HG03469 (cell line): ENCODE data around the gene AKT1S1.
"Not testable (repeated sequence)": the region's sequence is repeated elsewhere in the genome, so short reads cannot be mapped to it uniquely, and the experiment has no call there.

Experiments
- ATAC-seq: cut with Tn5 transposase; IDR thresholded peaks from one replicate; pipeline ENCODE4 v1.9.1; 2021; ENCODE audit warnings: mild to moderate bottlenecking, moderate library complexity, moderate number of reproducible peaks; ENCODE audit not compliant: unreplicated experiment

AKT1S1 gene

GRCh38 chr19:49877020-49877878 lies at the start of gene AKT1S1, which contains the start of gene TBC1D17:
Gene AKT1S1 (minus strand): TSS chr19:49877355. CDS start chr19:49873295, 4,060 bp downstream.
Gene TBC1D17 (plus strand): TSS chr19:49877702. CDS start chr19:49877724, 22 bp downstream.
- ATAC-seq = peak; percentile 44

- ATAC-seq = no peak
Observed at GRCh38 chr19:49926515-49926914, 49.4 kb upstream of the AKT1S1 start.

- no peak for ATAC-seq
Observed at GRCh38 chr19:49925486-49925885, 48.3 kb upstream of the AKT1S1 start.

GRCh38 chr19:49924881-49925210 lies 47.7 kb upstream of the AKT1S1 start:
- ATAC-seq = not testable (repeated sequence)

GRCh38 chr19:49924004-49924880 lies 47.1 kb upstream of the AKT1S1 start:
- ATAC-seq = no peak

- ATAC-seq = no peak
Observed at GRCh38 chr19:49923055-49924003, 46.2 kb upstream of the AKT1S1 start.

- ATAC-seq = no peak
Observed at GRCh38 chr19:49921871-49922795, 45.0 kb upstream of the AKT1S1 start.

GRCh38 chr19:49920624-49921363 lies 43.6 kb upstream of the AKT1S1 start:
- no peak for ATAC-seq

GRCh38 chr19:49918089-49918488 lies 40.9 kb upstream of the AKT1S1 start:
- no peak for ATAC-seq

GRCh38 chr19:49916839-49917733 lies 39.9 kb upstream of the AKT1S1 start:
- no peak for ATAC-seq

- ATAC-seq = no peak
Observed at GRCh38 chr19:49915271-49915670, 38.1 kb upstream of the AKT1S1 start.

GRCh38 chr19:49913720-49914119 lies 36.6 kb upstream of the AKT1S1 start:
- ATAC-seq = no peak

GRCh38 chr19:49912965-49913685 lies 36.0 kb upstream of the AKT1S1 start:
- no peak for ATAC-seq

- no peak for ATAC-seq
Observed at GRCh38 chr19:49911381-49912145, 34.4 kb upstream of the AKT1S1 start.

GRCh38 chr19:49910179-49910578 lies 33.0 kb upstream of the AKT1S1 start:
- ATAC-seq = no peak
